ENCODE results near the gene CD46.
A peak's percentile ranks its signal among the peaks of the same experiment; 100 is the strongest.

Gene CD46

GRCh38 chr1:207808911-207809555 lies 57.2 kb downstream of the CD46 start:
- H3K4me3 ChIP-seq (ENCODE audit: low read length), result no peak overlapping the region
- DNase-seq (ENCODE audit: low read depth), result no peak
- TF ChIP-seq, protein P1, sequence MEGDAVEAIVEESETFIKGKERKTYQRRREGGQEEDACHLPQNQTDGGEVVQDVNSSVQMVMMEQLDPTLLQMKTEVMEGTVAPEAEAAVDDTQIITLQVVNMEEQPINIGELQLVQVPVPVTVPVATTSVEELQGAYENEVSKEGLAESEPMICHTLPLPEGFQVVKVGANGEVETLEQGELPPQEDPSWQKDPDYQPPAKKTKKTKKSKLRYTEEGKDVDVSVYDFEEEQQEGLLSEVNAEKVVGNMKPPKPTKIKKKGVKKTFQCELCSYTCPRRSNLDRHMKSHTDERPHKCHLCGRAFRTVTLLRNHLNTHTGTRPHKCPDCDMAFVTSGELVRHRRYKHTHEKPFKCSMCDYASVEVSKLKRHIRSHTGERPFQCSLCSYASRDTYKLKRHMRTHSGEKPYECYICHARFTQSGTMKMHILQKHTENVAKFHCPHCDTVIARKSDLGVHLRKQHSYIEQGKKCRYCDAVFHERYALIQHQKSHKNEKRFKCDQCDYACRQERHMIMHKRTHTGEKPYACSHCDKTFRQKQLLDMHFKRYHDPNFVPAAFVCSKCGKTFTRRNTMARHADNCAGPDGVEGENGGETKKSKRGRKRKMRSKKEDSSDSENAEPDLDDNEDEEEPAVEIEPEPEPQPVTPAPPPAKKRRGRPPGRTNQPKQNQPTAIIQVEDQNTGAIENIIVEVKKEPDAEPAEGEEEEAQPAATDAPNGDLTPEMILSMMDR (conservative IDR thresholded peaks at IDR 0.05; ENCODE audit: low read length), result no peak

DNA sequence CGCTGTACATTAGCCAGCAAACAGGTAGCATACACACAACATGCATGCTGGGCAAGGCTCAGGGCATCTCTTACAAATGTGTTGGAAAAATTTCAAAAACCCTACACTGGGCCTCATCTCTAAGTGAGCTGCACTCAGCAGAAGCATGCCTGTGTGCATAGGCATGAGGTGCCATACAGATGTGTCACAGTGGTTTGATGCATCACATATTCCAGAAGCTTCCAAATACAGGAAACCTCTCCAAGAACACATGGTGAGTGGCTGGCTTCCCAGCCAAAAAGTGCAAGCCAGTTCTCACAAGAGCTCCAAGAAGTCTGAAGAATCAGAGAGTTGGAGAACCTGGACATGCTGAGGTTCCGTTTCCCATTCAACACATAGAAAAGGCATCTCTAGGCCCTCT lies 58.3 kb downstream of the CD46 start:
- H3K4me3 ChIP-seq (ENCODE audit: low read length), result no peak overlapping the region
- DNase-seq (ENCODE audit: low read depth), result peak; percentile 97
- TF ChIP-seq, protein P1 (conservative IDR thresholded peaks at IDR 0.05; ENCODE audit: low read length), result no peak

GRCh38 chr1:207810606-207811295 lies 58.9 kb downstream of the CD46 start:
- no peak overlapping the region for H3K4me3 ChIP-seq (ENCODE audit: low read length)
- no peak for DNase-seq (ENCODE audit: low read depth)
- TF ChIP-seq, protein P1 (conservative IDR thresholded peaks at IDR 0.05; ENCODE audit: low read length), result no peak

- no peak overlapping the region for H3K4me3 ChIP-seq (ENCODE audit: low read length)
Measured at GRCh38 chr1:207811319-207811718, 59.5 kb downstream of the CD46 start.

DNA sequence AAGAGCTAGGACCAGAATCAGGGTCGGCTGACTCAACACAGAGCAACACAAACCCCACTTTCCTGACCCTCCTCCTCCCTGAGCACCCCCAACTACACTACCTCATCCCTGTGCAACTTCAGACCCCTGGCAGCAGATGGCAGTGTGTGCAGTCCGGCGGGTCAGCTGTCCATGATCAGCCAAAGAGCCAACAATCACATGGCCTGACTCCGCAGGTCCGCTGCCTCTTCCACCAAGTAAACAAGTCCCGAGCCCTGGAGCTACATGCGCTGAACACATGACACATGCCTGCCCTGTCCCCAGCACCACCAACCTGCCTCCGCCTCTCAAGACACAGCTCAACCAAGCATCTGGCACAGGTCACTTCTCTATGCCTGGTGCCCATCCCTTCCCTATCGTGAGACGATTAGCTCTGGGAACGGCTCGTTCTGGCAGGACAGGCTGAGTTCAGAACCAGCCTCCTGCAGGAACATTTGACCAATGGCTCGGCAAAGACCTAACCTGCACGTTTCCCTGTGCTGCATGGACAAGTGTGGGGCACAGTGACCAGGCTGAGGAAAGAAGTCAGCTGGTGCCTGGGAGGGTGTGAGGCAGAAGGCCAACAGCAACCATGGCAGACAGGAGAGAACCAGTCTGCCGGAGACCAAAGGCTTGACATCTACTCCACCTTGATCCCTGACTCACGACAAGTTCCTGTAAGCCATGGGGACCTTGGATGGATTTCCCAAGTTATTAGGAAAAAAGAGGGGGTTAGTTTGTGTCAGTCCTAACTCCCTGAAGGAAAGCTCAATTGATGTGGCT lies 60.3 kb downstream of the CD46 start:
- TF ChIP-seq, protein P1 (conservative IDR thresholded peaks at IDR 0.05; ENCODE audit: low read length), result peak; percentile 39
- no peak overlapping the region for H3K4me3 ChIP-seq (ENCODE audit: low read length)
- DNase-seq (ENCODE audit: low read depth), result no peak

More at GRCh38 chr1:207811319-207811718, 59.5 kb downstream of the CD46 start:
- TF ChIP-seq, protein P1 (conservative IDR thresholded peaks at IDR 0.05; ENCODE audit: low read length), result no peak
- DNase-seq (ENCODE audit: low read depth), result no peak

DNA sequence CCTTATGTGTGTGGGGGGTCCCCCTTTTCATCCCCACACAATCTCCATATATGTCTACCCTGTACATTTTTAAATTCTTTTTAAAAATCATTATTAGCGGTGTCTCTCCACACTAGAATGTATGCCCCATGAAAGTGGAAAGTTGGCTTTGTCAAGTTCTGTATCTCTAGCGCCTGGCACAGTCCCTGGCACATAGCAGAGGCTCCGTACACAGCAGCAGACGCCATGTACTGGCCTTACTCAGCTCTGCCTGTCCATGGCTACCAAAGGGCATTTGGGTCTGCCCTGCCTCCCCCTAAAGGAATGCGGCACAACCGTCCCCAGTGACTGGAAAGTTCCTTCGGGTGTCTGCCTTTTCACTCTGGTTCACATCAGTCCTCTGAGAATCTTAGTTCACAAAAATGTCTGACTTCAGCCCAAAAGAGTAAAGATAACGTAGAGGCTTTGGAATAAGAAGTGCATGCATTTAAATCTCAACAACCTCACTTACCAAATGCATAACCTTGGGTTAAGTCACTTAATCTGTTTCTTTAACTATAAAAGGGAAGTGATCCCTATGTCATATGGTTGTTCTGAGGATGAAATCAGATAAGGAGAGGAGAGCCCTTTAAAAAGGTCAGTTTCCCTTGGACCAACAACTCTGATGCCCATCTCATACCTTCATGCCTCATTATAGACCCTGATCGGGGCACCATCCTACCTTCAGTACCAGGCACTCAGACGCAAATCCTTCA lies 61.1 kb downstream of the CD46 start:
- no peak overlapping the region for H3K4me3 ChIP-seq (ENCODE audit: low read length)
- TF ChIP-seq, protein P1 (conservative IDR thresholded peaks at IDR 0.05; ENCODE audit: low read length), result no peak
- no peak for DNase-seq (ENCODE audit: low read depth)

Data from AG10803 (cell line).